Stomach (tissue), 4 donors: ENCODE measurements around the gene ZNF414.

Source experiments
- CTCF ChIP-seq, 7 experiments: fragments of 450-650 bp in 4 of 7; fragments of 200-600 bp in 3 of 7; sonication (generic) in 3 of 7; IDR thresholded peaks; one replicate each; pipeline ENCODE4 v1.5.1; 2016 to 2019; ENCODE audit warnings: antibody characterized with exemption in 7 of 7, control low read depth in 2 of 7, mild to moderate bottlenecking in 1 of 7
- EP300 ChIP-seq: sonication (generic); formaldehyde crosslinking; IDR thresholded peaks from one replicate; pipeline ENCODE4 v1.6.1; 2017; ENCODE audit warnings: antibody characterized with exemption
- POLR2A ChIP-seq, 4 donors: fragments of 450-650 bp; IDR thresholded peaks; one replicate each; pipeline ENCODE4 v1.6.1; 2016; ENCODE audit warnings: antibody characterized with exemption in 4 of 4, control low read depth in 2 of 4, mild to moderate bottlenecking in 1 of 4, moderate library complexity in 1 of 4
- POLR2AphosphoS5 ChIP-seq, 3 donors: sonication (generic); formaldehyde crosslinking; IDR thresholded peaks; one replicate each; pipeline ENCODE4 v1.6.1; 2016; ENCODE audit warnings: antibody characterized with exemption in 3 of 3

- TF ChIP-seq EP300 (no peak), POLR2AphosphoS5 (IDR thresholded peaks at IDR 0.05) (no peak), POLR2A (IDR thresholded peaks at IDR 0.05) (no peak), CTCF (IDR thresholded peaks at IDR 0.05) (no peak)
These were observed 37.4 kb downstream of the ZNF414 start for GRCh38 chr19:8476524-8476923.
